Activated CD4-positive, alpha-beta T cell treated with anti-CD3 and anti-CD28 coated beads, Interleukin-2, amount 50 U/mL, for 48 hours (primary cell): ENCODE measurements around the gene BACH2.
"Not testable (repeated sequence)": the region's sequence is repeated elsewhere in the genome, so short reads cannot be mapped to it uniquely, and the experiment has no call there.

ENCODE experiments used
- DNase-seq, 2 experiments: peaks; one replicate each; pipeline ENCODE4 v3.0.0-alpha.2; 2020

BACH2 gene

DNA sequence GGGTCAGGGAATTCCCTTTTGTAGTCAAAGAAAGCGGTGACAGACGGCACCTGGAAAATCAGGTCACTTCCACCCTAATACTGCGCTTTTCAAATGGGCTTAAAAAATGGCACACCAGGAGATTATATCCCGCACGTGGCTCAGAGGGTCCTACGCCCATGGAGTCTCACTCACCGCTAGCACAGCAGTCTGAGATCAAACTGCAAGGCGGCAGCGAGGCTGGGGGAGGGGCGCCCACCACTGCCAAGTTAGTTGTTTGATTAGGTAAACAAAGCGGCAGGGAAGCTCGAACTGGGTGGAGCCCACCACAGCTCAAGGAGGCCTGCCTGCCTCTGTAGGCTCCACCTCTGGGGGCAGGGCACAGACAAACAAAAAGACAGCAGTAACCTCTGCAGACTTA is 242.4 kb downstream of the BACH2 start:
- not testable (repeated sequence) for DNase-seq

DNA sequence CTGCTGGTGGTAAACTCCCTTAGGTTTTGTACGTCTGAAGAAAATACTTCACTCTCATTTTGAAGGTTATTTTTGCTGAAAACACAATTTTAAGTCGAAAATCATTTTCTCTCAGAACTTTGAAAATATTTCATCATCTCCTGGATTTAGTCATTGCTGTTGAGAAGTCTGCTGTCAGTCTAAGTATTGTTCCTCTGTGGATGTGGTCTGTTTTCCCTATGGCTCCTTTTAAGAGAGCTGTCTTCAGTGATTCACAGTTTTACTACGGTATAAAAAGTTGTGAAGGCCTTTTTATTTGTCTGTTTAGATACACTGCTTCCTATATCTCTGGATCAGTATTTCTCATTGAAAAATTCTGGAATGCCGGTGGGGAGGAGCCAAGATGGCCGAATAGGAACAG is 243.0 kb downstream of the BACH2 start:
- DNase-seq, result no peak

DNA sequence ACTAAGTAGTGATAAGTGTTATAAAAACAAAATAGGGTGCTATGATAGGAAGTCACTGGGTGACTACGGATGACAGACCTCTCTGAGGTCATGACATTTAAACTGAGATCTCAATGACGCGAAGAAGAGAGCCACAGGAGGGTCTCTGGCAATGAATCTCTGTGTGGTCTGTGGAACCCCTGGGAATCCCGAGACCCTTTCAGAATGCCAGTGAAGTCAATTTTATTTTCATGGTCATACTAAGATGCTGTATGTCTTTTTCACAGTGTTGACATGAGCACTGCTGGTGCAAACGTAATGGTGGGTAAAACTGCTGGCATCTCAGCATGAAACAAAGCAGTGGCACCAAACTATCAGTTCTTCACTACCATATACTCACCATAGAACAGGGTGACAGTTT is 247.3 kb downstream of the BACH2 start:
- DNase-seq, result peak in 1 of 2 experiments; percentile 38

DNA sequence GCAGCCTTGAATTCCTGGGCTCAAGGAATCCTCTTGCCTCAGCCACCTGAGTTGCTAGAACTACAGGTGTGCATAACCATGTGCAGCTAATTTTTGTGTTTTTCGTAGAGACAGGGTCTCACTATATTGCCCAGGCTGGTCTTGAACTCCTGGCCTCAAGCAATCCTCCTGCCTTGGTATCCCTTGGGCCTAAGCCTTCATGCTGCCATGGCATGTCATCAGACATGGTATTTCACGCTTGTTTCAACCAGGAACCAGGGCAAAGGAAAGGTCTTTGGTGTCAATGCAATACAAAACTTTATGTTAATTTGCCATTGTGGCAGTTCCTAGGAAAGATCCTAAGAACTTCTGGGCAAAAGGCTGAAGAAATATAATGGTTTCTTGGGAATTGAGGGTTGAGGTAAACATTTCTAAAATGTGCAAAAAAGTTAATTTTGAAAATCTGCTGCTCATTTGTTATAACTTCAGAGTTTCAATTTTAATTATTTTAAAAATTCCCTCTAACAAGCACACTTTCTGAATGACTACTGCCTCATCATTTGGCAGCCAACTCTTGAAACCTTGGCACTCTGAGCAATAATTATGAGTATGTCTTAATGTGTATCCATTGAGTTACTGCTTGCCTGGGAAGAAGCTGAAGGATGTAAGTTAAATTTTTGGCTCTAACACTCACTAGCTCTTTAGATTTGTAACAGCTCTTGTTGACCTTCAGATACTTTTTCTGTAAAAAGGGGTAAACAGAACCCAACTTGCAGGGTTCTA is 248.3 kb downstream of the BACH2 start:
- DNase-seq, result no peak

DNA sequence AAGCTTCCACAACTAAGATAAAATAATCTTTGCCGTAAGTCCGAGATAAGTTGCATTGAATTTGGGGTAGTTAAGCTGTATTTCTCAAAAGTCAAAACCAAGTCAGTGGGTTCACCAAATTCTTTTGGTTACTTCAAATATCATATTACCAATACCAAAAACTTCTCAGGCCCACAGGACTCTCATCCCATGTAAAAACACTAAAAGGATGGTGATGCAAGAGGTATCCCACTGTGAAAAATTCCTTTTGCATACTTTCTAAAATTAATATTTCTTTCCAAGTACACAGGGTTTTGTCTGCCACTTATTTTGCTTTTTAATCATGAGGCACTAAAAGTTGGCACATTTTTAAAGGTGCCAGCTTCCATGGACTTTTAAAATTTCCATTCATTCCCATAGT is 251.1 kb downstream of the BACH2 start:
- no peak for DNase-seq

DNA sequence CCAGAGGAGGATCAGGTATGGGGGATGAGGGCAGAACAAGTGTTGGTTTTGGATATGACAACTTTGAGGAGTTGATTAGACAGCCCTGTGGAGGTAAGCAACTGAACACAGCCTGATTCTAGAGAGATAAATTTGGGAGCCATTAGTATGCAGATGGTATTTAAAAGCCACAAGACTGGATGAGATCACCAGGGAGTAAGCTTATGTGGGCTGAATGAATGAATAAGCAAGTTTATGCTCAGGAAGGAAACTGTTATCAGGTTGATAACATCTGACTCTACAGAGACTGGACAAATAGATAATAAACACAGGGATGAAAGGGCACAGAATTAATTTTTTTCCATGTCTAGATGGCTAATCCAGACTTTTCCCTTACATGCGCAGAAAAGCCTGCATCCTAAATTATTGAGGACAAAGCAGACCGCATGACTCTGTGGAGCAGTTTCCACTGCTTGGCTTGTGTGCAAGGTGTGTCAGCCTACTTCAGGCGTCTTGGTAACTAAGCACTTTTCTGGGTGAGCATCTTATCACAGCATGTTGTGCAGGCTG is 251.7 kb downstream of the BACH2 start:
- DNase-seq, result no peak

DNA sequence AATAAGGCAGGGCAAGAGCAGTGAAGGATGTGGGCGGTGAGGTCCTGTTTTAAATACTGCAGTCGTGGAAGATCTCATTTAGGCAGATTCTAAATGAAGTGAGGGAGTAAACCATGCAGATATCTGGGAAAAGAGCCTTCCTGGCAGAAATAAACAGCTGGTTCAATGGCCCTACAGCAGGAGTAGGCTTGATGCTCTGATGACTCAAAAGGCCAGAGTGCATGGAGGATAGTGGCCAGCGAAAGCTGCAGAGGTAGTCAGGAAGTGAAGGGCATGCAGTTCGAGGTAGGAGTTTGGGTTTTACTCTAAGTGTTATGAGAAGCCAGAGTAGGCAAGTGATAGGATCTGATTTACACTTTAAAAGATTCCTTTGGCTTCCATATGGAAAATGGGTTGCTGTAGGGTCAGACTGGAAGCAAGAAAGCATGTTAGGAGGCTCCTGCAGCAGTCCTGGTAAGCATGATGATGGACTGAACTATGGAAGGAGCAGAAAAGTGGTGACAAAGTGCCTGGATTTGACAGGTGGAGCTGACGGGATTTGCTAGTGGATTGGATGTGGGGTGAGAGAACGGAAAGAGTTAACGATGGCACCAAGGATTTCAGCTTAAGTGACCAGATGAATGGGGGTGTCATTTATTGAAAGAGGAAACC is 252.3 kb downstream of the BACH2 start:
- no peak for DNase-seq

DNA sequence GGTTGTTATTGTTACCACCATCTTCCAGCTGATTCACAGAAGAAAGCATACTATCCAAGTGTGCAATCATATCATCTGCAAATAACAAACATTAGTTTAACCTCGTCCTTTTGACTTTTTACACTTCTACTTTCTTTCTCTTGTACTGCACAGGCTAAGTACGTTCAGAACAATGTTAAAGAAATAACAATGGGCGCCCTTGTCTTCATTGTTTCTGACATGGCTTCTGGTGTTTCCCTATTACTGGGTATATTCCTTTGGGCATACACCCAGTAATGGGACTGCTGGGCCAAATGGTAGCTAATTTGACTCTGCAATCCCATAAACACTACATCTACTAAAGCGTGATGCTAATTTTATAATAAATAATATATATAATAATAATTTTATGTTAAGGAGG is 255.7 kb downstream of the BACH2 start:
- DNase-seq, result no peak

DNA sequence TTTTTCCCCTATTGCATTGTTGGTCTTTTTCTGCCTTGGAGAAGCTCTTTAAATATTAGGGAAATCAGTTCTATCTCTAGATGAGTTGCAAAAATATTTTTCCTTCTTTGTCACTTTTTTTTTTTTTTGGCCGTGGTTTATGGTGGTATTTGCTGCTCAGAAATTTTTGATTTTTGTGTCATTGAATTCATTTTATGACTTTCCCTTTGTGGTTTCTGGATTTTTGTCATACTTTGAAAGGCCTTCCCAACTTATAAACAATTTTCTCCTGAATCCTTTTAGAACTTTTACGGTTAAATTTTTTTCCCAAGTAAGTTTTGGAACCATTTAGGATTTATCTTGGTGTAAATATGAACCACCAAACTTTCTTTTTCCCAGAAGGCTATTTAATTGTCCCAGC is 256.7 kb downstream of the BACH2 start:
- no peak for DNase-seq

DNA sequence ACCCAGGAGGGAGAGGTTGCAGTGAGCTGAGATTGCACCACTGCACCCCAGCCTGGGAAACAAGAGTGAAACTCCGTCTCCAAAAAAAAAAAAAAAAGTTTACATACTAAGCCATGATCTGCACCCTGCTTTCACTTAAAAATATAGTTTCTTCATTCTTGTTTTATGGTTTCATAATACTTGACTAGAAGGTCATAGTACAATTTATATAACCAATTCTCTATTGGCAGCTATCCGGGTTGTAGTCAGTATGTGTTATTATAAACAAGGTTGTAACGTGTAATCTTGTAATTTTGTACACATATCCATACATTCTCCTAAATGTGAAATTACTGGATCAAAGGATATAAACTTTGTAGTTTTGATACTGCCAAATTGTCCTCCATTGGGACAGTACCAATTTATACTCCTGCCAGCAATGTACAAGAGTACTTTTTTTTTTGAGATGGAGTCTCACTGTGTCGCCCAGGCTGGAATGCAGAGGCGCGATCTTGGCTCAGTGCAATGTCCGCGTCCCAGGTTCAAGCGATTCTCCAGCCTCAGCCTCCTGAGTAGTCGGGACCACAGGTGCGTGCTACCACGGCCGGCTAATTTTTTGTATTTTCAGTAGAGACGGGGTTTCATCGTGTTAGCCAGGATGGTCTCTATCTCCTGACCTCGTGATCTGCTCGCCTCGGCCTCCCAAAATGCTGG is 257.5 kb downstream of the BACH2 start:
- DNase-seq, result no peak

DNA sequence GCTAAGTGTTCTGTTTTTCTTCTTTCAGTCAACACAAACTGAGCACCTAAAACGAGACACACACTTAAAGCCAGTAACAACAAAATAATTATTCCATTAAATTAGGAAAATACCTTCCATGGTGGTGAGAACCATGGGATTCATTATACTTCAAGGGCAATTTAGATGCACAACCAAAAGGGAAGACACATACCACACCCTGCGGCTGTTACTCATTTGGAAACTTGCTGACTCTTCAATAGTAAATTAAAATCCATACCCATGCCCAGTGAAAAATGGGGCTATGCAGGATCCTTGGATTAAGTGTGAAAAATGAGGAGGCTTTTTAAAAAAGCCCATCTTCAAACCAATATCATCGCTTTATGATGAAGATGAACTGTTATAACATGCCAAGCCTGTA is 259.7 kb downstream of the BACH2 start:
- no peak for DNase-seq

DNA sequence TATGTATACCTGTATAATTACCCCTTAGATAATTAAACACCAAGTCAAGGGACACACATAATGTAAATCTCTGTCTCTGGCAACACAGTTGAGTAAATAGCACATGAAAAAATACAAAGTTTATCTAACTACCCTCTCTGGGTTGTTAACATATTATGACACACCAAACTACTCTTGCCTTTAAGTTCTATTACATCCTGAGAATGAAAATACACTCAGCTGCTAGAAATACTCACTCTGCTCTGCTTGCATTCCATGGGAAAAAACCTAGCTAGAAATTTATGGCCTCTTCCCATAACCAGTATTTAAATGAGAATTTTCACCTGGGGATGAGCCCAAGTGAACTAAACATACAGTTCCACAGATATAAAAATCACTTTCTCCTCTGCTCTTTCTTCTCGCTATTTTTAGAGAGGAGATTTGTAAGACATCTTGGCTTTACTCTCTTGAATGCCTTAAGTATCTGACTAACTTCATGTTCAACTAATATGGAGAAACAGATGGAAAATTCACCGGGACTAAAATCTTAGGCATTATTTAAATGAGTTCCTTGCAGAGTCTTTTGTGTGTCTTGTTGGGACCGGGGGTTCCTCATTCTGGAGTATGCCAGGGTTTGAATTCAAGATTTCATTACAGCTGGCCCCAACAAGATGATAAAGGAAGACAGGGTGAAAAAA is 261.5 kb downstream of the BACH2 start:
- DNase-seq, result no peak

DNA sequence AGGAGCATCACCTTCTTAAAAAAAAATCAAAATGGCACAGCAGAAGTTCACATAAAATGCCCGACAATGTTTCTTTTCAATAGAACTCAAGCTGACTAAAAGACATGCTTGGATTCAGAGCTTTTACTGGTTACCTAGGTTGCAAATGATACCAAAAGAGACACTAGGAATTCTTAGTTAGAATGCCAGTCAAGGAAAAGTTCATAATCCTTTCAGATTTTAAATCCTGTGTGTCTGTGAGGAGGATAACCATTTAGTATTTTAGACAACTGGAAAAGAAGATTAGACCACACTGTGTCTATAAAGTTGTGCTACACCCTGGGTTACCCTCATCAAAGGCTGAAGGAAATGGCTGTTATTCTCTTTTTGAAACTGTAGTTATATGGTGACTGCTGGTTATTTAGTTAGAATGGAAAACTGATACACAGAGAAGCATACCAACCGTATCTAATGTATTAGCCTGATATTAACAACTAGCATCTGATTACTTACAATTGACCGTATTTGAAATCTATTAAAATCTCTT is 262.8 kb downstream of the BACH2 start:
- DNase-seq, result no peak

DNA sequence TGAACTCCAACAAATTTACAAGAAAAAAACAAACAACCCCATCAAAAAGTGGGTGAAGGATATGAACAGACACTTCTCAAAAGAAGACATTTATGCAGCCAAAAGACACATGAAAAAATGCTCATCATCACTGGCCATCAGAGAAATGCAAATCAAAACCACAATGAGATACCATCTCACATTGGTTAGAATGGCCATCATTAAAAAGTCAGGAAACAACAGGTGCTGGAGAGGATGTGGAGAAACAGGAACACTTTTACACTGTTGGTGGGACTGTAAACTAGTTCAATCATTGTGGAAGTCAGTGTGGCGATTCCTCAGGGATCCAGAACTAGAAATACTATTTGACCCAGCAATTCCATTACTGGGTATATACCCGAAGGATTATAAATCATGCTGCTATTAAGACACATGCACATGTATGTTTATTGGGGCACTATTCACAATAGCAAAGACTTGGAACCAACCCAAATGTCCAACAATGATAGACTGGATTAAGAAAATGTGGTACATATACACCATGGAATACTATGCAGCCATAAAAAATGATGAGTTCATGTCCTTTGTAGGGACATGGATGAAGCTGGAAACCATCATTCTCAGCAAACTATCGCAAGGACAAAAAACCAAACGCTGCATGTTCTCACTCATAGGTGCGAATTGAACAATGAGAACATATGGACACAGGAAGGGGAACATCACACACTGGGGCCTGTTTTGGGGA is 264.0 kb downstream of the BACH2 start:
- not testable (repeated sequence) for DNase-seq

DNA sequence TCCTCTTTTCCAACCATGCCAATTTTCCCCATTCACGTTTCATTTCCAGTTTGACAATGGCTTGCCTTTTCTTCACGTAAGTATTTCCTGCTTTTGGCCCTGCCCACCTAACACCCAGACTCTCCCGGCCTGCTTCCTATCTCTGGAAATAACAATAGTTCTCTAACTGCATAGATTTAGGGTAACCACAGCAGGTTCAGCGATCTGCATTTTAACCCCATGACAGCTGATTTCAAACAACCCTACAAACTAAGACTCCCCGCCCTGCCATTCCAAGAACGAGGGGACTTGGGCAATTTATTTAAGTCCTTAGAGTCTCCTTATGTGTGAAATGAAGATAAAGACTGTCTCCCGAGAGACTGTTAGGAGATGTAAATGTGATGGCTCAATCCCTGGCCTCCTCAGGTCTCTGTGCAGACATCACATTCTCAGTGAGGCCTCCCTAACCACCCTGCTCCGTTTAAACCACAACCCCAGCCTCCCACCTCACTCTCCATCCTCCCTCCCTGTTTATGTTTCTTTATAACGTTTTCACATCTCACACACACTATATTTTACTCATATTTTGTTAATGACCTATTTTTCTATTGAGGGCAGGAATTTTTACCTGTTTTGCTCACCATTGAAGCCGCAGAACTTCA is 267.5 kb downstream of the BACH2 start:
- DNase-seq, result peak; percentile 32 to 50

DNA sequence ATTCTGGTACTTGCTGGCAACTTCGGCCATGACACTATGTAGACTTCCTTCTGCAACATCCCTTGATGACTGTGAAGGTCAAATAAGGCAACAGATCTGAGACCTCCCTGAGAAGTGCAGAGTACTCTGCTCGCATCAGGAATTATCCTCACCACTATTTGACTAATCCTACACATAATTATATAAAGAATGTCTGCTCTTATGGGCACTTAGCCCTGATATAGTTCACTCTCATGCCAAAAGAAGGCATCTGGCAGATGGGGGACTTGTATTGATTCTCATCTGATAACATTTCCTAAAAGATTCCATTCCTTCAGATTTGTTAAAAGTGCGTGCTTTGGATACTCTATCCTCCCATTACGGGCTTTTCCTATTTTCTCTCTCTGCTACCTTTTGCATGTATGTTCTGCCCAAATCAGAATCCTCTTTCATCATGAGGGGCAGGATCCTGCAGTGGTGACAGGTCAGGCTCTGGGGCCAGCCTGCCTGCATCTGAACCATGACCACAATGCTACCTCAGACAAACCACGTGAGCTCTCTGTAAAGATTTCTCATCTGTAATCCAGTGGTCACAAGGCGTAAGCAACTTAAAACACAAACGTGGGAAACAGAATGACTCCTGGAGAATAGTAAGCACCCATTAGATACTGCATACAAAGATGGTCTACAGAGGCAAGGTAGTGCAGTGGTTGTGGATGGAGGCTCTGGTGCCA is 268.4 kb downstream of the BACH2 start:
- DNase-seq, result no peak

DNA sequence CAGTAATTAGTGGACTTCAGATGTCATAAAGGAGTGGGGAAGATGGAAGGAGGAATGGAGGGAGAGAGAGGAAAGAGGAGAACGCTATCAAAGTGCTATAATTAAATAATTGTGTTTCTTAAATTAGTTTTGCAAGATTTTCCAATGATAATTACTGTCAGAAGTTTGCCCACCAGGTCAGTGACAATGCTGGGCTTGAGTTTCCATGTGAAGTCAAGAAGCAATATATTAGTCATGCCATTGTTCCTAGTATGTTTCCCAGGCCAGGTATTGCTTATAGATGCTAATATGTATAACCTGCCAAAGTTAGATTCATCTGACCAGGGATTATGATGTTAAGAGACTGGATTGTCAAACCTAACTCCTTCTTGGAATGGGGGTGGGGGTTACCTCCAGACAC is 270.4 kb downstream of the BACH2 start:
- no peak for DNase-seq

DNA sequence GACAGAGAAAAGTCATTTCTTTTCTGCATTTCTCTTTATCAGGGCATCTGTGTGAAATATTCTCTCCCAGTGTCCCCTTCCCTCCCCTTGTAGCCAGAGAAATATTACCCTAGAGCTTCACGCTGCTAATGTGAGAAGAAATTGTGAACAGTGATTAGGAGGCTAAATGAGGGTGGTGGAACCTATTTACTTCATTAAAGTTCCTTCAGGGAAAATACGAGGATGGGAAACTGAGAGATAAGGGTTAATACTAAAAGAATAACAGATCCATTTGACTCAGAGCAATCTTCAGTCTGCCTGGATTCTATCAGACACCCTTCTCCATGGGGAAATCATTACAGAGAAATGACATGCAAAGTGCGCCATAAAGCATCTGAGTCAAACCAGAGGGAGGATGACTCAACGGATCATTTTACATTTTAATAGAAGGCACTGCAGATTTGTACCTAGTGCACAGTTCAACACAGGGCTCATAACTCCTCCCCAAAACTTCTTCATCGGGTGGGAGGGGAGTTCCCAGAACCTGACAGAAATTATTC is 271.1 kb downstream of the BACH2 start:
- DNase-seq, result peak; percentile 39 to 64

DNA sequence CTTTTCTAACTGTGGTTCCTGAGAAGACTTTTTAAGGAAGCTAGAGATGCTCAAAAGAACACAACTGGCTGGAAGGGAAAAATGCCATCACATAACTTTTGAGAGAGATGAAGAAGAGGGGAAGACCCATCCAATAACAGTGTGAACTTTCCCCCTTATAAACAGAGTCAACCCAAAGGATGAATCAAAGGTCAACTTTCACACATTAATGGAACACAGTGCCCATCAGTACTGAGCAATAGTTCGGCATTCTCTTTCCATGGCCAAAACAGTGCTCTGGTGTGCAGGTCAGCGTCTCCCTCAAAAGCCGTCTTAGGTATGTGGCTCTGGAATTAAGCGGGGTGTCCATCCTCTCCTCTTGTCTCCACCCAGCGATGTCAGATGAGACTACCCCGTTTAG is 272.0 kb downstream of the BACH2 start:
- no peak for DNase-seq

DNA sequence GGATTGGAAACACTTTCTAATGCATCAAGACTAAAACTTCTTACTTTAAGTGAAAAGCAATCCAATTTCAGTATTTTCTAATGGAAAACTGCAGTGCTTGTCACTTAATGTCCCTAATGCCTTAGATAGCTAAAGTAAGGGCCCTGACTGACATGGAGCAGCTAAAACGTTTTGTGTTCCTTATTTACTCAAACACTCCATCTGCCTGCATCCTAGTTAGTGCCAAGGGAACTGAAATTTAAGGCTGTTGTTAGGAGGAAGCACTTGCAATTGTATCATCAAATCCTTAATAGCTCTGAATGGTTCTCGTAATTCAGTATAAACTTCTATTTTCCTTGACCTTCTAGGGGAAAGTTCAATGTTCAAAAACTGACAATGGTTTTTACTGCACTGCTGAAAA is 274.9 kb downstream of the BACH2 start:
- no peak for DNase-seq

DNA sequence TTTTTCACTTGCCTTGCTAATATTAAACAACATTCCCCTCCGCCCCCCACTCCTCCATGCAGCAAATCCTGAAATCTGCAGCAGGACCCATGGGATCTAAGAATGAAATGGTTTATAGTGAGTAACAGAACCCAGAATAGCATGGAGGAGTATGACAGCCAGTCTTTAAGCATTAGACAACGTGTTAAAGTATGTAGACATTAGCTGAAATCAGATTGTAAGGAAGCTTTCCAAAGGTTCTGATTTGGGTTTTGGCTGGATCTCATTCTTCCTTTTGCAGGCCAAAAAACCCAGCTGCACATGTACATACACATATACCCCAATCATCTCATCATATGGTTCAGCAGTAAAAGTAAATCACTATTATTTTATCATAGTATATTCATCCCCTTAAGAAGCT is 275.9 kb downstream of the BACH2 start:
- no peak for DNase-seq
